Measurements from ENCODE around the gene TRAF6.
A peak's percentile ranks its signal among the peaks of the same experiment; 100 is the strongest.

Gene TRAF6

DNA sequence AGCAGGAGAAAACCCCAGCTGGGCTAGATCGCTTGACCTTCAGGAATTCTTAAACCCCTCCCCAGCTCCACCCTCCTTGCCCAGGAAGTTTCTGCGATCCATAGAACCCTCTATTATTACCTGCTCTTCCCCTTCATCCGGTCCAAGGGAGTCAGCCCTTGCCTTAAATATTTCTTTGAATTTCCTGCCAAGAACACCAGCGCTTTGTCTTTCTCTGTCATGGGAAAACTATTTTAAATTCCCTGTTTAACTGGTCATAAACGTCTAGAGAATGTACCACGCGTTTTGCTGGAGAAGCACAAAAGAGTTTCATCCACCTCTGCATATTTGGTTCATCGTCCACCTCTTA lies 496 bp upstream of the TRAF6 start:
- Histone ChIP-seq H3K27me3 (ENCODE audit: low read depth) (no peaks in the 10 kb centered on the region), H3K36me3 (replicated peaks) (0 out of 2 replicates have a peak, but pooled peaks cover 5% of the 10 kb centered on the region), H3K9me3 (no peaks in the 10 kb centered on the region), H3K4me3 (peak overlapping the region; percentile 98), H3K4me1 (no peaks in the 10 kb centered on the region; the same call in 1 of the 2 replicates)
- in situ Hi-C loops (cut with MboI; ENCODE audit: low sequenced_read_pairs), result no loop called here
- peak in 1 of 2 experiments; percentile 23 for DNase-seq (ENCODE audit: low spot score in 2 of 2)

DNA sequence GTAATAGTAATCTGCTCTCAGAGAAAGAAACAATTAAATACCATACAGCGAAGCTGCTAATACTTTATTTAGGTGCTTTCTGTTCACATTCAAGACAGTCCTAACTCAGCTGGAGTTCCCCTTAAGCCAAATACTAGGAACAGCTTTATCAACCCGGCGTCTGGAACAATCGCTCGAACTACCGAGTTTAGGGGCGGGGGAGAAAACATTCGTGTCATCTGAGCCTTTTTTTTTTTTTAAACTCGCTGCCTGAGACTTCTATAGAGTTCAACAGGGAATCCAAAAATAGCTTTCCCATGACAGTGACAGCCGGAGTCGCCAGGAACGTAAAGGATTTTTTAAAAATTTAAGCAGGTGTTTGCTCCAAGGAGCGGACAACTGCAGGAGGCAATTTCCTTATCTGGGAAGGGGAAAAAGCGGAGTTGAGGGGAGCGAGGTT lies 852 bp downstream of the TRAF6 start:
- H3K4me3 ChIP-seq, result peak overlapping the region; percentile 98
- DNase-seq (ENCODE audit: low spot score in 2 of 2), result peak; percentile 34 to 39
- in situ Hi-C loops (cut with MboI; ENCODE audit: low sequenced_read_pairs), result no loop called here

DNA sequence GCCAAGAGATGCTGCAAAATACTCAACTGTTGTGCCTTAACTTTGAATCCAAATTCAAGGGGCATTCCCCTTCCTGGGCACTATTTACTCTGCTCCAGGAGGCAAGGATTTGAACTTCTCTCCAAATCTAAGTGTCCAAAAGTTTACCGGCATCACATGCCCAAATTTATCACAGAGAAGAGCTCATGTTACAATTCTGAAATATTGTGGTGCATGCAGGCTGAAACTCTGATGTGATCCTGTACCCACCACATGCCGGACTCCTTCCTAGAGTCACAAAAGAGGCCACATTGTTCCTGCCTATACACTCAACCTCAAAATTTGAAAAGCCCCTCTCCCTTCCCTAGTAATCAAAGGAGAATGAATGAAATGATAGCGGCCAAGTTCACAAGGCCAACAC lies 1.3 kb downstream of the TRAF6 start:
- H3K9me3 ChIP-seq, result no peaks in the 10 kb centered on the region
- DNase-seq (ENCODE audit: low spot score in 2 of 2), result peak in 1 of 2 experiments; percentile 12
- 0 out of 2 replicates have a peak, but pooled peaks cover 5% of the 10 kb centered on the region for H3K36me3 ChIP-seq (replicated peaks)
- peak overlapping the region; percentile 98 for H3K4me3 ChIP-seq
- in situ Hi-C loops (cut with MboI; ENCODE audit: low sequenced_read_pairs), result no loop called here
- H3K27me3 ChIP-seq (ENCODE audit: low read depth), result no peaks in the 10 kb centered on the region
- H3K4me1 ChIP-seq, result no peaks in the 10 kb centered on the region; the same call in 1 of the 2 replicates

More for the DNA sequence above, 852 bp downstream of the TRAF6 start:
- no peaks in the 10 kb centered on the region for H3K9me3 ChIP-seq
- H3K27me3 ChIP-seq (ENCODE audit: low read depth), result no peaks in the 10 kb centered on the region
- H3K36me3 ChIP-seq (replicated peaks), result 0 out of 2 replicates have a peak, but pooled peaks cover 5% of the 10 kb centered on the region
- no peaks in the 10 kb centered on the region; the same call in 1 of the 2 replicates for H3K4me1 ChIP-seq

DNA sequence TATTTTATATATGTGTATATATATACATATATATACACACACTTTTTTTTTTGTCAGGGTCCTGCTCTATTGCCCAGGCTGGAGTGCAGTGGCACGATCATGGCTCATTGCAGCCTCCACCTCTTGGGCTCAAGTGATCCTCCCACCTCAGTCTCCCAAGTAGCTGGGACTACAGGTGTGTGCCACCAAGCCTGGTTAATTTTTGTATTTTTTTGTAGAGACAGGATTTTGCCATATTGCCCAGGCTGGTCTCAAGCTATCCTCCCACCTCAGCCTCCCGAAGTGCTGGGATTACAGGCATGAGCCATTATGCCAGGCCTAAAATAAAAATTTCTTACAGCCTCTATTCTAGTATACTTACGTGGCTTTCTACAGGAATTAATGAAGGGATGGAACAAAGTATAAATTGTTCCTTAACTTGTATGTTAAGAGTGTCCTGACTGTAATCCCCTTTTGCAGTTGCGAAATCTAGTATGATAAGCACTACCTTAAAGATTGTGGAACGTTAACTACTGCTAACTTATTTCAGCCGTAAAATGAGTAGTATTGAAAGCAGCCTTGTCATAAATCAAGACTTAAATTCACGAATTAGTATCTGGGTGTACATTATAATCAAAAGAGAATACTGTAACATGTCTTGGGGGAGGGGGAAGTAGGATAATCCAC lies 2.1 kb downstream of the TRAF6 start:
- no peaks in the 10 kb centered on the region for H3K27me3 ChIP-seq (ENCODE audit: low read depth)
- no peak overlapping the region for H3K4me3 ChIP-seq
- no peaks in the 10 kb centered on the region for H3K9me3 ChIP-seq
- H3K36me3 ChIP-seq (replicated peaks), result 0 out of 2 replicates have a peak, but pooled peaks cover 5% of the 10 kb centered on the region
- no peak for DNase-seq (ENCODE audit: low spot score in 2 of 2)
- H3K4me1 ChIP-seq, result no peaks in the 10 kb centered on the region; the same call in 1 of the 2 replicates
- in situ Hi-C loops (cut with MboI; ENCODE audit: low sequenced_read_pairs), result no loop called here

DNA sequence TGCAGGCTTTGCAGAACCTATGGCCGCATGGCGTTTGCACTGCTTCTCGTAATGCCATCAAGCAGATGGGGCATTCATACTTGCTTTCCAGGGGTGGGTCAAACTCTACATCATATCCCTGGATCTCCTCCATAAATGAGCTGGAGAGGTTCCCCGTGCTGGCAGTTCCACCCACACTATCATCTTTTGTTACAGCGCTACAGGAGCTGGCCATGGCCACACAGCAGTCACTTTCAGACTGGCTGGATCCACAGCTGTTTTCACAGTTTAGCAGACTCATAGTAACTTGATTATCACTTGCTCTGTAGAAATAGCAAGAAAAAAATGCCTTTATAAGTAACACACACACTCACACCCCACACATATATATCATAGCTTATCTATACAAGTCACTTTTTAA lies 8.8 kb downstream of the TRAF6 start:
- H3K9me3 ChIP-seq, result no peaks in the 10 kb centered on the region
- in situ Hi-C loops (cut with MboI; ENCODE audit: low sequenced_read_pairs), result no loop called here
- no peaks in the 10 kb centered on the region for H3K4me1 ChIP-seq
- DNase-seq (ENCODE audit: low spot score in 2 of 2), result no peak
- no peak overlapping the region for H3K4me3 ChIP-seq
- H3K36me3 ChIP-seq (replicated peaks), result peaks cover 25% of the 10 kb centered on the region
- H3K27me3 ChIP-seq (ENCODE audit: low read depth), result no peaks in the 10 kb centered on the region

DNA sequence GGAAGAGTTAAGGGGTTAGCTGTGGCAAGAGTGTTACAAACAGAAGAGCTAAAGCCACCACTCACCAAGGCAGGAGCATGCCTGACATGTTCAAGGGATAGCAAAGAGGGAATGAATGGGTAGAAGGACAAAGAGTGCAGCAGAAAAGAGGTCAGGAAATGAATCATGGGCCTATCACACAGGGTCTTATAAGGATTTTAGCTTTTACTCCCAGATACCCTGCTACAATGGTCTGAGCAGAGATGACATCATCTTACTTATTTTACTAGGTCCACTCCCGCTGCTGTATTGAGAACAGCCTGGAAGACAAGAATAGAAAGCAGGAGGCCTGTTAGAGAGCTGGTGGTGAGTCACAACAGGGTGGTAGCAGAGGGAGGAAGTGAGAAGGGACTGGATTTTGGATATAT lies 9.8 kb downstream of the TRAF6 start:
- Histone ChIP-seq H3K9me3 (no peaks in the 10 kb centered on the region), H3K27me3 (ENCODE audit: low read depth) (no peaks in the 10 kb centered on the region), H3K4me1 (no peaks in the 10 kb centered on the region), H3K36me3 (replicated peaks) (peaks cover 31% of the 10 kb centered on the region), H3K4me3 (no peak overlapping the region)
- in situ Hi-C loops (cut with MboI; ENCODE audit: low sequenced_read_pairs), result no loop called here
- DNase-seq (ENCODE audit: low spot score in 2 of 2), result peak in 1 of 2 experiments; percentile 14

DNA sequence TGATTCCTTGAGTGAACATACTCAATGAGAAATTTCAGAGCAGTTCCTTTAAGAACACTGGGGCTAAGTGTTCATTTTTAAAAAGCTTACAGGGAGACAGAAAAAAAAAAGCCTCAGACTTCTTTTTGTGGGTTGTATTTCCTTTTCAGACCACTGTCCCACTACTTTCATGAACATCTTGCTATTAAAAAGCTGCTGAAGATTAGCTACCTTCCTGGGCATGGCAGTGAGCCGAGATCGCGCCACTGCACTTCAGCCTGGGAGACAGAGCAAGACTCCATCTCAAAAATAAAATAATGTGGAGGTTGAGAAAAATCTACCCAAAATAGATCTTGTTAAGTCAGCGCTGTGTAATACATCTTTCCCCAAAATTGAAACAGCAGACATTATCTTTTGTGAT lies 10.8 kb downstream of the TRAF6 start:
- Histone ChIP-seq H3K4me1 (no peaks in the 10 kb centered on the region), H3K27me3 (ENCODE audit: low read depth) (no peaks in the 10 kb centered on the region), H3K9me3 (no peaks in the 10 kb centered on the region), H3K4me3 (no peak overlapping the region), H3K36me3 (replicated peaks) (peaks cover 36% of the 10 kb centered on the region)
- DNase-seq (ENCODE audit: low spot score in 2 of 2), result no peak
- in situ Hi-C loops (cut with MboI; ENCODE audit: low sequenced_read_pairs), result loop anchor here (25.0 kb wide), 1 partner anchor 1012 kb away; no protein-coding TSS in a partner anchor

DNA sequence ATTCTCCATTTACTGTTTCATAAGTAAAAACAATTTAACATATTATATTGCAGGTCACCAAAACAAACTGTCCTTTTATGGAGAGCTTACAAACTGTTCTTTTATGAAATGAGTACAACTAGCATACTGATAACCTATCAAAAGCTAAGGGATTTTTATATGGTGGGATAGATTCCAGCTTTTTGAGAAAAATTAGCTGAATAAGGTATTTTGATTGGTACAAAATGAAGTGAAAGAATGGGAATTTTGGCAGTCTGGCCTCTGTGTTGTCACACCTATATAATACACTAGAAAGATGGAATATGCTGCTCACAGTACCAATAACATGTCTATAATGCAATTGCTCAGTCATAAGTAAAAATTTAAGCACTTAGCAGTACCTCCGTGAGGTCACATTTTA lies 11.4 kb downstream of the TRAF6 start:
- Histone ChIP-seq H3K4me3 (no peak overlapping the region), H3K27me3 (ENCODE audit: low read depth) (no peaks in the 10 kb centered on the region), H3K9me3 (no peaks in the 10 kb centered on the region), H3K36me3 (replicated peaks) (peaks cover 37% of the 10 kb centered on the region), H3K4me1 (no peaks in the 10 kb centered on the region)
- in situ Hi-C loops (cut with MboI; ENCODE audit: low sequenced_read_pairs), result loop anchor here (25.0 kb wide), 1 partner anchor 1011 kb away; no protein-coding TSS in a partner anchor
- no peak for DNase-seq (ENCODE audit: low spot score in 2 of 2)

DNA sequence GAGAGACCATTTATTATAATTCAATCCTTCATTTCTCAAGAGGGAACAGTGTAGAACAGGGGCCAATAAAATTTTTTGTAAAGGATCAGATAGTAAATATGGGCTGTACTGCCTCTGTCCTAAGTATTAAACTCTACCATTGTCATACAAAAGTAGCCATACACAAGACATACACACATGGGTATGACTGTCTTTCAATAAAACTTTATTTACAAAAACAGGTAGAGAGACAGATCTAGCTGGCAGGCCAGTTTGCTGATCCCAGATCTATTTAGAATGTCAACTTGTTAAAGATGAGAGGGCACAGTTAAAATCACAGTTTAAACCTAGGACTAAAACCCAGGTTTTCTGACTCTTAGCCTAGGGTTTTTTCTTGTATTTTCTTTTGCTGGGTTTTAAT lies 16.7 kb downstream of the TRAF6 start:
- Histone ChIP-seq H3K9me3 (no peaks in the 10 kb centered on the region), H3K27me3 (ENCODE audit: low read depth) (no peaks in the 10 kb centered on the region), H3K36me3 (replicated peaks) (peaks cover 55% of the 10 kb centered on the region), H3K4me3 (no peak overlapping the region), H3K4me1 (no peaks in the 10 kb centered on the region)
- in situ Hi-C loops (cut with MboI; ENCODE audit: low sequenced_read_pairs), result loop anchor here (25.0 kb wide), 1 partner anchor 1006 kb away; no protein-coding TSS in a partner anchor
- DNase-seq (ENCODE audit: low spot score in 2 of 2), result no peak

DNA sequence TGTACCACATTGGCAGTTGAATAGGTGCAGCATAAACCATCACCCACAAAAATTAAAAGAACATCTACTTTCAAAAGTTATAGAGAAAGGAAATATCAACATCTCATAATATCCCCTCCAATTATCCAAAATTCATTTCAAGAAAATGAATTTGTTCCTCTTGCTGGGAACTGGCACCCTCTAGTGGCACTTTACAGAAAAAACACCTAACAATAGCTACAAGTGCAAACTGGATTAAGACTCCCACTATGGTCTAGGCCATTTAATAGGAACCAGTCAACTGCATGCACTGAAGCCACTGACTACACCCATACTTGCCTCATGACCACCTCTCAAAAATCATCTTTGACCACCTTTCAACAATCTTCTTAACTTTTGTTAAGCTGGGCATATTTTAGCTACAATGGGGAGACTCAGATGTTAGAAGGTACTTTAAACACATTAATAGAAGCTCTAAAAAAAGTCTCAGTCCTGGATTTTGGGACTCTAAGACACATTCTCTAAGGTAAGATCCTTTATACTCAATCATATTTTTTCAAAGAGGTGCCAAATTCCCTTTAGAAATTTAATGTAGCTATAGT lies 17.3 kb downstream of the TRAF6 start:
- peaks cover 50% of the 10 kb centered on the region for H3K36me3 ChIP-seq (replicated peaks)
- no peaks in the 10 kb centered on the region for H3K27me3 ChIP-seq (ENCODE audit: low read depth)
- in situ Hi-C loops (cut with MboI; ENCODE audit: low sequenced_read_pairs), result loop anchor here (25.0 kb wide), 1 partner anchor 1006 kb away; no protein-coding TSS in a partner anchor
- no peaks in the 10 kb centered on the region for H3K9me3 ChIP-seq
- peak; percentile 41 to 51 for DNase-seq (ENCODE audit: low spot score in 2 of 2)
- H3K4me3 ChIP-seq, result no peak overlapping the region
- H3K4me1 ChIP-seq, result no peaks in the 10 kb centered on the region

DNA sequence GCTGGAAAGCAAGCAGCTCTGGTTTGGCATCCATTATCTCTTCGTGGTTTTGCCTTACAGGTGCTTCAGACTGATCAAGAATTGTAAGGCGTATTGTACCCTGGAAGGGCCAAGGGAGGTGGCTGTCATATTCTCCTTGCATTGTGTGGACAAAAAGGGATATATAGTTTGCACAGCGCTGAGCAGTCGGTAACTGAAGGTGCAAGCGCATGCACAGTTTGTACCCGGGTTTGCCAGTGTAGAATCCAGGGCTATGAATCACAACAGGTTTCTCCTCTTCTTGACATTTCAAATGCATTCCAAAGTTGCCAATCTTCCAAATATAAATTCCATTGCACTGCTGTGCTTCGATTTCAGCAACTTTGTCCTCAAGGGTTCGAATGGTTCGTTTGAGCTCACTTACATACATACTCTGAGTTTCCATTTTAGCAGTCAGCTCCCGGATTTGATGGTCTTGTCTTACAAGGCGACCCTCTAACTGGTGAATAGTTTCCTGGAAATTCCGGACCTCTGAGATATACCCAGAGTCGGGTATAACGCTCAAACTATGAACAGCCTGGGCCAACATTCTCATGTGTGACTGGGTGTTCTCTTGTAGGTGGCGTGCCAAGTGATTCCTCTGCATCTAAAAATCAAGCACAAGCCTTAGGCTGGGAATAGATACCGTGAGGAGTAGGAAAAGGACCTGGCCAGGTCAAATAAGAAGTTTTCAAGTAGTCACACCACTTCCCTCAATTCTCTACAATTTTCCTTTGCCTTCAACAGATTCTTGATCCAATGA lies 19.9 kb downstream of the TRAF6 start:
- in situ Hi-C loops (cut with MboI; ENCODE audit: low sequenced_read_pairs), result loop anchor here (25.0 kb wide), 1 partner anchor 1003 kb away; no protein-coding TSS in a partner anchor
- H3K27me3 ChIP-seq (ENCODE audit: low read depth), result no peaks in the 10 kb centered on the region
- DNase-seq (ENCODE audit: low spot score in 2 of 2), result no peak
- H3K4me3 ChIP-seq, result no peak overlapping the region
- peaks cover 46% of the 10 kb centered on the region for H3K36me3 ChIP-seq (replicated peaks)
- H3K4me1 ChIP-seq, result no peaks in the 10 kb centered on the region
- no peaks in the 10 kb centered on the region for H3K9me3 ChIP-seq

DNA sequence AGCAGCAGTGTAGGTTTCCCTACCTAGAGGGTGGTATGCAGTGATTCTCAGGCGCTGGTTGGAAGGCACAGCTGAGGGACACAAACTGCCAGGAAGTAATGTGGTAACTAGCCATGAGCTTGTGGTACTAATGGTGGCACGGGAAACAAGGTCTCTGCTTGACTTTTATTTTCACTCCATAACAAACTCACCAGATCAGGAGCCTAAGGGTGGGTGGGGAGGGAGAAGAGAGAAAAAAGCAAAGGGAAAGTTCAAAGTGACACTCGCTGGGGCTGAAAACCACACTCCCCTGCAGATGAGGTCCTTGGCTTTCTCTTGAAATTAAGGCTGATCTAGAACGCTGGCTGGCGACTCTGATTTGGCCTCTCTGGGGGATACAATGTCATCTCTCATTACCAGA lies 22.0 kb downstream of the TRAF6 start:
- H3K4me1 ChIP-seq, result 0 out of 2 replicates have a peak, but pooled peaks cover 3% of the 10 kb centered on the region
- H3K27me3 ChIP-seq (ENCODE audit: low read depth), result no peaks in the 10 kb centered on the region
- in situ Hi-C loops (cut with MboI; ENCODE audit: low sequenced_read_pairs), result loop anchor here (25.0 kb wide), 1 partner anchor 1001 kb away; no protein-coding TSS in a partner anchor
- H3K9me3 ChIP-seq, result no peaks in the 10 kb centered on the region
- no peak overlapping the region for H3K4me3 ChIP-seq
- H3K36me3 ChIP-seq (replicated peaks), result peaks cover 34% of the 10 kb centered on the region
- no peak for DNase-seq (ENCODE audit: low spot score in 2 of 2)

DNA sequence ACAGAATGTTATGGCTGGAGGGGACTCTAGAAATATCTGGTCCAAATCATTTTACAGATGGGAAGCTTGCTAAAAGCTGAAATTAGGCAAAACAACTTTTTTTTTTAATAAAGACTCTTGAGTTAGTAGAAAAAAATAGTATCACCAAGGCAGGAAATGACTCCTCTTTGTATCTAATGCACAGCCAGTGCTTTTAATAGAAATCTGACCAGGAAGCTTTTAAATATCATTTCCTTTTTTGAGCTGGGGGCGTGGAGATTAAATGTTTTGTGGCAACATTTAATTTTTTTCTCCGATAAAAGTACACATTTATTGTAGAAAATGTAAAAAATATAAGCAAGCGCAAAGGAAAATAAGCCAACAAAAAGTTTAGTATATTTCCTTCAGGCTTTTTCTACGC lies 22.5 kb downstream of the TRAF6 start:
- Histone ChIP-seq H3K4me1 (0 out of 2 replicates have a peak, but pooled peaks cover 3% of the 10 kb centered on the region), H3K4me3 (no peak overlapping the region), H3K27me3 (ENCODE audit: low read depth) (no peaks in the 10 kb centered on the region), H3K9me3 (no peaks in the 10 kb centered on the region), H3K36me3 (replicated peaks) (peaks cover 33% of the 10 kb centered on the region)
- in situ Hi-C loops (cut with MboI; ENCODE audit: low sequenced_read_pairs), result loop anchor here (25.0 kb wide), 1 partner anchor 1000 kb away; no protein-coding TSS in a partner anchor
- no peak for DNase-seq (ENCODE audit: low spot score in 2 of 2)
